HepG2 (cell line): ENCODE measurements around the gene PCDHB3. TPM values are rescaled to one million over a fixed set of nuclear protein-coding genes. Genes with fewer than 3 reads are reported as not detected.

Experiments used
- DBP ChIP-seq: sonication (generic); formaldehyde crosslinking; IDR thresholded peaks from 2 replicates; pipeline ENCODE4 v1.4.0; 2020; ENCODE audit warnings: missing genetic modification reagents; ENCODE audit errors: not compliant biosample characterization
- ELF3 ChIP-seq: IDR thresholded peaks from 2 replicates; pipeline ENCODE4 v1.6.1; 2016; ENCODE audit warnings: missing genetic modification reagents, missing compliant biosample characterization
- GTF2F1 ChIP-seq: fragments of 150-350 bp; IDR thresholded peaks from 2 replicates; pipeline ENCODE4 v1.6.1; 2014; ENCODE audit warnings: low read length
- HDAC2 ChIP-seq: sonication (generic); formaldehyde crosslinking; IDR thresholded peaks from 2 replicates; pipeline ENCODE4 v1.4.0; 2020; ENCODE audit warnings: missing genetic modification reagents
- HIC2 ChIP-seq: sonication (generic); formaldehyde crosslinking; IDR thresholded peaks from 2 replicates; pipeline ENCODE4 v1.9.0; 2022; ENCODE audit warnings: low read depth, missing genetic modification reagents
- HOXA3 ChIP-seq: sonication (generic); formaldehyde crosslinking; IDR thresholded peaks from 2 replicates; pipeline ENCODE4 v1.5.0; 2020; ENCODE audit warnings: missing genetic modification reagents
- KLF6 ChIP-seq: IDR thresholded peaks from 2 replicates; pipeline ENCODE4 v1.8.0; 2016; ENCODE audit warnings: missing biosample characterization, missing genetic modification reagents
- NCOA2 ChIP-seq: sonication (generic); formaldehyde crosslinking; IDR thresholded peaks from 2 replicates; pipeline ENCODE4 v1.8.0; 2022; ENCODE audit warnings: inconsistent platforms
- RNF2 ChIP-seq: fragments of 450-650 bp; conservative IDR thresholded peaks from 2 replicates; pipeline ENCODE4 v1.6.1; 2016; ENCODE audit warnings: low read depth
- TCF7 ChIP-seq: sonication (generic); IDR thresholded peaks from 2 replicates; pipeline ENCODE4 v1.6.1; 2016; ENCODE audit warnings: antibody characterized with exemption, low read depth
- TFAP4 ChIP-seq: sonication (generic); IDR thresholded peaks from 2 replicates; pipeline ENCODE4 v1.6.1; 2016; ENCODE audit warnings: low read depth, borderline replicate concordance
- USF2 ChIP-seq, 2 experiments: sonication (generic) in 1 of 2; formaldehyde crosslinking in 1 of 2; IDR thresholded peaks; 2 replicates each; pipeline versions ENCODE4 v1.5.1 to v1.6.1; 2011 to 2020; ENCODE audit warnings: borderline replicate concordance in 1 of 2, low read depth in 1 of 2, low read length in 1 of 2, mild to moderate bottlenecking in 1 of 2, missing genetic modification reagents in 1 of 2, moderate library complexity in 1 of 2
- YEATS4 ChIP-seq: sonication (generic); formaldehyde crosslinking; IDR thresholded peaks from 2 replicates; pipeline ENCODE4 v1.4.0; 2020; ENCODE audit warnings: missing genetic modification reagents, borderline replicate concordance
- ZKSCAN8 ChIP-seq: IDR thresholded peaks from 2 replicates; pipeline ENCODE4 v1.6.1; 2016; ENCODE audit warnings: borderline replicate concordance, missing genetic modification reagents, missing compliant biosample characterization
- ZNF615 ChIP-seq: sonication (generic); formaldehyde crosslinking; IDR thresholded peaks from 2 replicates; pipeline ENCODE4 v1.5.0; 2020; ENCODE audit warnings: mild to moderate bottlenecking, missing genetic modification reagents, borderline replicate concordance
- ZNF639 ChIP-seq: conservative IDR thresholded peaks from 2 replicates; pipeline ENCODE4 v1.6.1; 2018; ENCODE audit warnings: missing genetic modification reagents
- ZNF792 ChIP-seq: IDR thresholded peaks from 2 replicates; pipeline ENCODE4 v1.6.1; 2016
- ZNF883 ChIP-seq: sonication (generic); formaldehyde crosslinking; IDR thresholded peaks from 2 replicates; pipeline ENCODE4 v1.5.1; 2020; ENCODE audit warnings: mild to moderate bottlenecking, missing genetic modification reagents; ENCODE audit errors: not compliant biosample characterization
- ZNF891 ChIP-seq: sonication (generic); formaldehyde crosslinking; IDR thresholded peaks from 2 replicates; pipeline ENCODE4 v1.5.0; 2020; ENCODE audit warnings: mild to moderate bottlenecking, missing genetic modification reagents
- ZSCAN5A ChIP-seq: sonication (generic); formaldehyde crosslinking; IDR thresholded peaks from 2 replicates; pipeline ENCODE4 v1.8.0; 2022; ENCODE audit warnings: mild to moderate bottlenecking, missing genetic modification reagents, borderline replicate concordance
- polyA plus RNA-seq, 8 experiments: library from polyadenylated mRNA; depleted of rRNA in 3 of 8; stranded (reverse) in 7 of 8; unstranded in 1 of 8; fragments of >200 nt; fragmentation: Illumina TruSeq in 4 of 8; extraction: Trizol in 4 of 8; gene quantifications; 2 replicates each; pipeline versions ENCODE4 v1.2.1 to v1.2.3, GENCODE V29; 2011 to 2016; ENCODE audit warnings: low read depth in 4 of 8, missing spikeins in 1 of 8, mixed read lengths in 1 of 8; ENCODE audit not compliant: insufficient read depth in 1 of 8
- total RNA-seq, 5 experiments: library from RNA; depleted of rRNA; stranded (reverse); fragments of >200 nt; fragmentation: Illumina TruSeq; extraction: Trizol; gene quantifications; 2 replicates each; pipeline ENCODE4 v1.2.3, GENCODE V29; 2016; ENCODE audit warnings: low read depth in 1 of 5

Gene PCDHB3
- total and polyA plus RNA-seq, 2 of the 13 experiments (the other 11 are each of a cell fraction or from before 2014, with no cell fraction given): 0.25 to 0.29 TPM

GRCh38 chr5:141094481-141095262 lies 5.6 kb upstream of the PCDHB3 start, which contains the start of gene PCDHB2 (continued):
- TF ChIP-seq HIC2: 0 out of 2 replicates have a peak, but pooled peaks have one; percentile 28
- TF ChIP-seq ZSCAN5A (CRISPR knock-in tag): 0 out of 2 replicates have a peak, but pooled peaks have one; percentile 54
- TF ChIP-seq ELF3 (CRISPR knock-in tag): peak; percentile 36; the same call in 1 of the 2 replicates
- TF ChIP-seq ZNF792 (CRISPR knock-in tag): 0 out of 2 replicates have a peak, but pooled peaks have one; percentile 60
- TF ChIP-seq ZNF615: no peak
- TF ChIP-seq NCOA2 (CRISPR knock-in tag): 0 out of 2 replicates have a peak, but pooled peaks have one; percentile 20
- no peak for TF ChIP-seq DBP
- TF ChIP-seq ZKSCAN8: 0 out of 2 replicates have a peak, but pooled peaks have one; percentile 45
- 0 out of 2 replicates have a peak, but pooled peaks have one; percentile 28 for TF ChIP-seq KLF6 (CRISPR knock-in tag)
- 0 out of 2 replicates have a peak, but pooled peaks have one; percentile 37 for TF ChIP-seq ZNF891 (CRISPR knock-in tag)
- TF ChIP-seq RNF2: no peak
- TF ChIP-seq ZNF883: peak; percentile 29
- TF ChIP-seq HDAC2: 0 out of 2 replicates have a peak, but pooled peaks have one; percentile 39
- peak; percentile 21; the same call in 1 of the 2 replicates for TF ChIP-seq HOXA3 (CRISPR knock-in tag)
- no peak for TF ChIP-seq GTF2F1
- peak; percentile 67; the same call in 1 of the 2 replicates for TF ChIP-seq YEATS4 (CRISPR knock-in tag)
- no peak for TF ChIP-seq ZNF639 (CRISPR knock-in tag)
- TF ChIP-seq TCF7: no peak
- TF ChIP-seq USF2 (IDR thresholded peaks at IDR 0.05; ENCODE audit: low read depth, low read length): no peak
- no peak for TF ChIP-seq USF2 (CRISPR knock-in tag; IDR thresholded peaks at IDR 0.05; ENCODE audit: borderline replicate concordance)
- no peak for TF ChIP-seq TFAP4
